HG03066 (cell line): Measurements from ENCODE around the gene ZBTB7B.

Experiments
- ATAC-seq: cut with Tn5 transposase; IDR thresholded peaks from one replicate; pipeline ENCODE4 v1.9.1; 2021; ENCODE audit warnings: low read depth; ENCODE audit not compliant: unreplicated experiment

Gene ZBTB7B

DNA sequence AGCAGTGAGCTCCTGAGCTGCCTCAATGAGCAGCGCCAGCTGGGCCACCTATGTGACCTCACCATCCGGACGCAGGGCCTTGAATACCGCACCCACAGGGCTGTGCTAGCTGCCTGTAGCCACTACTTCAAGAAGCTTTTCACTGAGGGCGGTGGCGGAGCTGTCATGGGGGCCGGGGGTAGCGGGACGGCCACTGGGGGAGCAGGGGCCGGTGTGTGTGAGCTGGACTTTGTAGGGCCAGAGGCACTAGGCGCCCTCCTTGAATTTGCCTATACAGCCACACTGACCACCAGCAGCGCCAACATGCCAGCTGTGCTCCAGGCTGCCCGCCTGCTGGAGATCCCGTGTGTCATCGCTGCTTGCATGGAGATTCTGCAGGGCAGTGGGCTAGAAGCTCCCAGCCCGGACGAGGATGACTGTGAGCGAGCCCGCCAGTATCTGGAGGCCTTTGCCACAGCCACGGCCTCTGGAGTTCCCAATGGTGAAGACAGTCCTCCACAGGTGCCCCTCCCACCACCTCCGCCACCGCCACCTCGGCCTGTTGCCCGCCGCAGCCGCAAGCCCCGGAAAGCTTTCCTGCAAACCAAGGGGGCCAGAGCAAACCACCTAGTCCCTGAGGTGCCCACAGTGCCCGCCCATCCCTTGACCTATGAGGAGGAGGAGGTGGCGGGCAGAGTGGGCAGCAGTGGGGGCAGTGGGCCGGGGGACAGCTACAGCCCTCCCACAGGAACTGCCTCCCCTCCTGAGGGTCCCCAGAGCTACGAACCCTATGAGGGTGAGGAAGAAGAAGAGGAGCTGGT lies 12.3 kb downstream of the ZBTB7B start:
- ATAC-seq: no peak

DNA sequence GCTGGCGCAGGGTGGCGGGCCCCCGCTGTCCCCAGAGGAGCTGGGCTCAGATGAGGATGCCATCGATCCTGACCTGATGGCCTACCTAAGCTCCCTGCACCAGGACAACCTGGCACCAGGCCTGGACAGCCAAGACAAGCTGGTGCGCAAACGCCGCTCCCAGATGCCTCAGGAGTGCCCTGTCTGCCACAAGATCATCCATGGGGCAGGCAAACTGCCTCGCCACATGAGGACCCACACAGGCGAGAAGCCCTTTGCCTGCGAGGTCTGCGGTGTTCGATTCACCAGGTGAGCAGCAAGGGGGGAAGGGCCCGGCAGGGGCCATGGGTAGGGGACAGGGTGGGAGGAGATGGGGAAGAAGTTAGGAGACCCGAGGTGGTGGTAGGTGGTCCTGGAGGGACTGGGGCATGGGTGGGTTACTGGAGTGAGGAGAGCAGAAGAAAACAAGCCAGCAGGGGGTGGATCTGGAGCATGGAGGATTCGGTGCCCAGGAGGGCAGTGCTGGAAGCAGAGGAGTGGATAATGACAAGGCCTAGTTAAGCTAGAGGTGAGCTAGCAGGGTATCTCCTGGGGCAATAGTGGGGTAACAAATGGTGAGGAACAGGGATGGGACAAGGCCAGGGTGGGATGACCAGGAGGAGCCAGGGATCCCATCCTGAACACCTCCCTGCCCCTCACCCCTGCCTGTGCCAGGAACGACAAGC lies 13.1 kb downstream of the ZBTB7B start:
- no peak for ATAC-seq

DNA sequence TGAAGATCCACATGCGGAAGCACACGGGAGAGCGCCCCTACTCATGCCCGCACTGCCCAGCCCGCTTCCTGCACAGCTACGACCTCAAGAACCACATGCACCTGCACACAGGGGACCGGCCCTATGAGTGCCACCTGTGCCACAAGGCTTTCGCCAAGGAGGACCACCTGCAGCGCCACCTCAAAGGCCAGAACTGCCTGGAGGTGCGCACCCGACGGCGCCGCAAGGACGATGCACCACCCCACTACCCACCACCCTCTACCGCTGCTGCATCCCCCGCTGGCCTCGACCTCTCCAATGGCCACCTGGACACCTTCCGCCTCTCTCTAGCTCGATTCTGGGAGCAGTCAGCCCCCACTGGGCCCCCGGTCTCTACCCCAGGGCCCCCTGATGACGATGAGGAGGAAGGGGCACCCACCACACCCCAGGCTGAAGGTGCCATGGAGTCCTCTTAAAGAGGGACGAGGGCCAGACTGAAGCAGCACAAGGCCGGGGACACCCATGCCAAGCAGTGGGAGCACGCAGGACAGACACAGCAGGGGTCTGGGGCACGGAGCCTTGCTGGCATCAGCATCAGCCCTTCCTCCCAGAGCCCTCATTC lies 13.7 kb downstream of the ZBTB7B start:
- no peak for ATAC-seq

DNA sequence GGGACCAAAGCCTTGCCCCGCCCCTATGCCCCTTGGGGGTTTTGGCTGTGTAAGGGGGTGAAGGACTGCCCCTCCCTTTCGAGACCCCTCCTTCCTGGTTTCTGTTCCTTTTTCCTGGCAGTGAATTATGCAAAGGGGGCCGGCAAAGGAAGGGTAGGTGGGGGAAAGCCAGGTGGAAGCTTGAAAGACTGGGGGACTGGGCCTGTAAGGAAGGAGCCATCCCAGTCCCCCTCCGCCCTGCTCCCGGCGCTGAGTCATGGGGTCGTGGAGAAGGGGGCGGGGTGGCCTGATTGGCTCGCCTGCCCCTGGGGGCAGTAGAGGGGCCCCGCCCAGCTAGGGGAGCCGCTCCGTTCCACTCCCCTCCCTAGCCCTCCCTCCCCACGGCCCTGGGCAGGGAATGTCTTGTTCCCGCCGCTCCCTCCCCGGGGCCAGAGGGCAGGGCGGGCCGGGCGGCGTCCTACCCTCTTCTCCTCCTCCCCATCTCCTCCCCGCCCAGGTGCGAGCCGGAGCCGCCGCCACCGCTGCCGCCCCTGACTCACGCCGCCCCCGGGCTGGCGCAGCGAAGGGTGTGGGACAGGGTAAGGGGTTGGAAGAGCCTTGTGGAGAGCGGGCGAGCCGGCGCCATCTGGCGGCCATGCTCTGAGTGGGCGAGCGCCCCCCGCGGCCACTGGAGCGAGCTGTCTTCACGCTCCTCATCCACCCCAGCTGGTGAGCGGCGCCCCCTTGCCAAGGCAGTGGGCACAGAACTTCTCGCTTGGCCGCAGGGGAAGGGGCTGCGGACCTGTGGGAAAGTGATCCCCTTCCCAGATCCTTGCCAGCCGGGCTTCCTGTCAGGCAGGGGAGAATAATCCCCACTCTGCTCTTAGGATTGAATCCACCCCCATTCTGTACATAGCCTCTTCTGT lies 14.7 kb downstream of the ZBTB7B start:
- ATAC-seq: peak; percentile 80

- no peak for ATAC-seq
Measured at GRCh38 chr1:155017946-155018316, 15.3 kb downstream of the ZBTB7B start.

DNA sequence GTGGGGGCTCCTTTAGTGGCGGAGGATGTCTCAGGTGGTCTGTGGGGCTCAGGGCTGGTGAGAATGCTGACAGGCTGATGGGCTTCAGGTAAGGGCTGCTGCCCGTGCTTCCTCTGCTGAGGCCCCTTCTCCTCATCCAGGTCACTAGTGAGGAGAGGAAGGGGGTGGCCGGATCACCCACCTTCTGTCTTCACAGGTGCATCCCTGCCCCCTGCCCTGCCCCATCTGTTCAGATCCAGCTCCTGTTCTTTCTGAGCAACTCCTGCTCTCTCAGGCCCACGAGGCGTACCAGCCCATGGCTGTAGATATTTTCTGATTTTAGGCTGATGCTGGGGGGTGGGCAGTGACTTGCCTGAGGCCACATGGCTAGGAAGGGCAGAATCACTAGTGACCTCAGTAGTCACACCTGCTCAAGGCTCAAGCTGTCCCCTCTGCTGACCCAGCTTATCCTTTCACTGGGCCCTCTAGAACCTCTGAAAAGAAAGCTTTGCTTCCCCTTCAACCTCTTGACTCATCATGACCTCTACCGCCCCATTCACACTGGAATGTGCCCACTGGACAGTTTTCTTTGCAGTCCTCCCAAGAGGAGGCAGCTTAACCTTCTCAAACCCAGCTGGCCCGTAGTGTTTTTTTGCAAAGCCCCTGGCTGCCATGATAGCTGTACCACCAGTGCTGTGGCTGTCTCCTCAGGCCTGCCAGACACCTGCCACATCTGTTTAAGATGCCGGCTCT lies 16.2 kb downstream of the ZBTB7B start:
- ATAC-seq: no peak

DNA sequence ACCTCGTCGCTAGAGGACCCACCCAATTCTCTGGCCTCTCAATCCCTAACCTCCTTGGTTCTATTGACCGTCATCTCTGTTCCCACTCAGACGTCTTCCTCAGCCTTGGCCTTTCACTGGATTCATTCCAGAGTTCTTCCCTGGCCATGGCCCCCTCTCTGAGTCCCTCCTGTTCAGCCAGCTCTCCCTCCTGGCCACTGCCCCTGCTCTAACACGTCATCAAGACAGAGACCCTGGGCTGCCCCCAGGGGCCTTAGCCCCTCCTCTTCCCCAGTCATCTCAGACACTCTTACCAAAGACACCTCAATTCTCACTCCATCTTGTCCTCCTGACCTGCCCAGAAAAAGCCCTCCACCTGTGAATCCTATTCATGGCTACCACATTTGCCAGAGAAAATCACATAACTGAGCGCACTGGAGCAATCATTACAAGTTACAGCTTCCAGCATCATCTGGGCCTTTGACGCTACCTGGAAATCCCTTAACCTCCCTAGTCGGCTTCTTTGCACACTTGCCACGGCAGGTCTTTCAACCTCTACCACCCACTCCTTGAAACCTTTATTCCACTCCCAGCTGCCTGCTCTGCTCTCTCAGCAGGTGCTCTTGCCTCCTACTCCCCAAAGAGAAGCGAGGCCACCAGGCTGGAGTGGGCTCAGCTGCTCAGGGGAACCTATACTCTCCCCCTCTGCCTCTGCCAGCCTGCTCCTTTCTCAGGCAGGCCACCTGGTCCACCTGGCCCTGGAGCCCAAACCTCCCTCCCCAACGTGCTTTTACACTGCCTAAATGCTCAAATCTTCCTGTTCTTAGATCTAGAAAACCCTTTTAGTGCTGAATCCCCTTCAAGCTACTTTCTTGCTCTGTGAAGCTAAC lies 17.0 kb downstream of the ZBTB7B start:
- no peak for ATAC-seq

- no peak for ATAC-seq
Measured at GRCh38 chr1:155022136-155022926, 19.7 kb downstream of the ZBTB7B start.

GRCh38 chr1:155022927-155023236 lies 20.3 kb downstream of the ZBTB7B start:
- ATAC-seq: no peak

DNA sequence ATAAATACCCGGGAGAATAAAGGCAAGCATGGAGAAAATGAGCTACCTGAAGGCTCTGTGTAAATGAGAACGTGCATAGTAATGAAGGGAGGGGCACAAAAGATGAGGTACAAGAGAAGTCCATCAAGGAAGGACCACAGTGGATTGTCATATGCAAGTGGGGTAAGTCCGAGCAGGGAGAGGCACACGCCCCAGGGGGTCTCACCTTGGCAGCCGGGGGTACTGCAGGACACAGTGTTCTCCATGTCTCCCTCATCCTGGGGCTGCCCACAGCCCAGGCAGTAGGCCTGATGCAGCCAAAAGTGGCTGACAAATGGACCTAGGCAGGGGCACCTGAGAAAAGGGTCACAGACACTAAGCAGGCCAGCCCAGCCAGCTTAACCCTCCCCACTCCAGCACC lies 21.0 kb downstream of the ZBTB7B start:
- ATAC-seq: no peak

- no peak for ATAC-seq
Measured at GRCh38 chr1:155024315-155024714, 21.7 kb downstream of the ZBTB7B start.

GRCh38 chr1:155026154-155026553 lies 23.6 kb downstream of the ZBTB7B start:
- no peak for ATAC-seq

DNA sequence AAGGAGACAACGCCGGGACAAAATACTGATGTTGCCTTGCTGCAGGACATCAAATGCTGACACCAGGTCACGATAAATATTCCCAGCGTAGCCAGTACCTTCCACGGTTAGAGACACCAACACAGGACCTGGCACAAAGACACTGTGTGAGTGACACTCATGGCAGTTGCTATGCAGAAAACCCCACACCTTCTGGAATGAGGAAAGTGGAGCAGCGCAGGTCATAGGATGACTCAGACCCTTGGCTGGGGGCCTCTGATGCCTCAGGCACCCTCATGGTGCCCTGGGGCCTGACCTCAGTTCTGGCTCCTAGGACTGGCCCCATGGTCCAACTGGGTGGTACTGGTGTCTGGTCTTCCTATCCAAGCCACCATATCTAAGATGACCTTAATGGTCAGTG lies 24.0 kb downstream of the ZBTB7B start:
- no peak for ATAC-seq

DNA sequence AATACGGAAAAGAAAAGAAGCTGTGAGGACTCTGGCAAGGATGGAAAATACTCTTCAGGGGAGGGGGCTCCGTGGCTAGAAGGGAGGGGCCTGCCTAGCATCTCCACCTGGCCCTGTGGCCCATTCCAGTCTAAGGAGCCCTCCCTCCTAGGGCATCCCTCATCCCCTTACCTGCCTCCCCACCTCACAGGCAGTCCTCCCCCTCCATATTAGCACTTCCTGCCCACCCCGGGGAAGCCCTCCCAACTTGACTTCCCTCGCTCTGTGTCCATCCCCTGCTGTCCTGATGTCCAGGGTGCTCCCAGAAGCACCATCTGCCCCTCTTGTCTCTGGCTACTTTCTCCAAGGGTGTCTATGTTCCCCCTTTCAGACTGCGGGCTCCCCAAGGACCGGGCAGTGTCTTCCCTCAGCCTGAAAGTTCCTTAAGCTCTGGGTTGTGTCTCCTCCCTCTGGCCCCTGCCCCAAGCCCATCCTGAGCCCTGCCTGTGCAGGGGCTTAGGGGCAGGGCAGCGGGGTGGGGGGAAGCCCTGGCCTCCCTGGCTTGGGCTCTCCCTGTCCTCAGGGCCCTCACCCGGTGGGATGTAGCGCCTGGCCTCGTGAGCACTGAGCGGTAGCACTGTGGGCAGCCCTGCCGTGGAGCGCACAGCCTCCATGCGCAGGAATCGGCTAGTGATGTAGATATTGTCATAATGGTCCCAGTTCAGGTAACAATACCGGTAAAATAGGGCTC lies 27.1 kb downstream of the ZBTB7B start:
- no peak for ATAC-seq

GRCh38 chr1:155030243-155030795 lies 27.7 kb downstream of the ZBTB7B start:
- ATAC-seq: no peak

DNA sequence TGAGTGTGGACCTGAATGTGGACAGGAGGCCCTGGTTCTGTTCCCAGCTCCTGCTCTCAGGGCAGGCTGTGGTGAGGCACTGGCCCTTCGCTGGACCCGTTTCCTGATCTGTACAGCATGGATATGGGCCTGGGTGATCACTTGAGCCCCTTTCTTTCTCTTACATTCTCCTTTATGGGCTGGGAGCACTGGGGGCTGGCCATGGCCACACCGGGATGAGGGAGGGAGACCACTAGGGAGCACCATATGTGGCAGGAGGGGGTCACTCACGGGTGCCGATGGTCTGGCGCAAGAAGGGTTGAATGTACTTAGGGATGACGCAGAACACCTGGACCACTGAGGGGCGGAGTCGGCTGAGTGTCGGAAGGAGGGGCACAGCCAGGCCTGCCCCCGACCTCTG lies 28.3 kb downstream of the ZBTB7B start:
- no peak for ATAC-seq

DNA sequence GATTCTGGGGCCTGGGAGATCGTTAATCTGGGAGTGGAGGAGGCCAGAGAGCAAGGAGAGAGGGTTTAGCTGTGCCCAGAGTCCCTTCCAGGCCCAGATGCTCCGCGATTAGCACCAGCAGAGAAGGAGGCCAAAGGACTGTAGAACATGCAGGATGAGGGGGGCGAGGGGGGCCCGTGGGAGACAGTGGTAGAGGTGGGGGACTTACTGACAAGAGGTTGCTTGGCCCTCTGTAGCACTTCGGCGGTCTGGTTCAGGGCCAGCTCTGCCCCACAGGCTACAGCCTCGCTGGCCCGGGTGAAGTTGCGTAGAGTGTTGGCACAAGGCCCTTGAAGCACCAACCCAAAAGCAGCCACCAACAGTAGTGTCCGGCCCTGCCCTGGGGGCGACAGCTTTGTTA lies 30.3 kb downstream of the ZBTB7B start:
- ATAC-seq: no peak

DNA sequence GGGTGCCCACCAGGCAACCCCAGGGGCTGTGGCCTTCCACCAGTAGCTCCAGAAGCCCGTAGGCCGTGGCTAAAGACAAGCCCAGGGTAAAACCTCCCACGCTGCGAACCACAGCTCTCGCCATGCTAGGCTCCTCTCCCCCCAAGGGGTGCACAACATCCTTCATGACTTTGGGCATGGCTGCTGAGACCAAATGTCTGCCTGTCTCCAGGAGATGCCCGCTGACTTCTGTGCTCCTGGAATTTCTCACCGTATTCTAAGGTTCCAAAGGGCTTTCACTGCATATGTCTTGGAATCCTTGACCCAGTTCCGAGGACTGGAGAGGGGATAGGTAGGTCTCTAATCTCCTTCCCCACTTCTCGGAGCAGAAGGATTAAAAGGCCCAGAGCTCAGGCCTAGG lies 30.9 kb downstream of the ZBTB7B start, which contains the start of the genes DCST1 and DCST2:
TSS of gene DCST1 (plus strand) at position 301 of the 400 bp plus-strand sequence. CDS start 213 bp downstream, outside the sequence.
TSS of gene DCST2 (minus strand) at position 258 of the 400 bp plus-strand sequence. CDS start at position 178, 80 bp downstream.
- ATAC-seq: no peak
